Keratinocyte (primary cell): Measurements from ENCODE around the gene MRPS27. TPM values are rescaled to one million over a fixed set of nuclear protein-coding genes. Genes with fewer than 3 reads are reported as not detected.

Experiments used
- DNase-seq: peaks from one replicate; pipeline ENCODE4 v3.0.0-alpha.2; 2011; ENCODE audit warnings: low read depth, missing footprints, low spot score
- FAIRE-seq: peaks from 2 replicates; lab custom pipeline; 2011; peaks lifted over from hg19 to GRCh38; lab: Jason Lieb, UNC
- H2AFZ ChIP-seq: 2 replicates; pipeline ENCODE4 v1.6.0; 2012; ENCODE audit warnings: low read length, control low read depth, inconsistent platforms; ENCODE audit not compliant: control insufficient read depth
- H3K27ac ChIP-seq: 2 replicates; pipeline ENCODE4 v1.5.1; 2011; ENCODE audit warnings: low read length; ENCODE audit not compliant: control insufficient read depth, insufficient read depth
- H3K27me3 ChIP-seq: 3 replicates; pipeline ENCODE4 v1.6.0; 2011; ENCODE audit warnings: low read length; ENCODE audit not compliant: control insufficient read depth, insufficient read depth; ENCODE audit errors: extremely low read depth
- H3K36me3 ChIP-seq, 2 experiments: 2 replicates in 1 of 2; 3 replicates in 1 of 2; pipeline ENCODE4 v1.5.1; 2011; ENCODE audit warnings: low read length in 2 of 2, mild to moderate bottlenecking in 1 of 2; ENCODE audit not compliant: control insufficient read depth in 2 of 2, insufficient read depth in 2 of 2; ENCODE audit errors: extremely low read depth in 1 of 2
- H3K4me1 ChIP-seq: 3 replicates; pipeline ENCODE4 v1.5.1; 2011; ENCODE audit warnings: low read length; ENCODE audit not compliant: control insufficient read depth, insufficient read depth; ENCODE audit errors: extremely low read depth
- H3K4me2 ChIP-seq: 3 replicates; pipeline ENCODE4 v1.6.0; 2011; ENCODE audit warnings: low read depth, low read length; ENCODE audit not compliant: control insufficient read depth, insufficient read depth; ENCODE audit errors: extremely low read depth
- H3K4me3 ChIP-seq, 3 experiments: fragments of 200-600 bp in 1 of 3; sonication (generic) in 1 of 3; 2 replicates in 2 of 3; 3 replicates in 1 of 3; pipeline ENCODE4 v1.5.1; 2011 to 2016; ENCODE audit warnings: low read length in 3 of 3, mild to moderate bottlenecking in 3 of 3, control low read depth in 2 of 3, inconsistent platforms in 1 of 3, low read depth in 1 of 3, mixed read lengths in 1 of 3, mixed run types in 1 of 3, moderate library complexity in 1 of 3; ENCODE audit not compliant: control insufficient read depth in 2 of 3, insufficient read depth in 2 of 3; ENCODE audit errors: extremely low read depth in 1 of 3
- H3K79me2 ChIP-seq: 2 replicates; pipeline ENCODE4 v1.6.0; 2012; ENCODE audit warnings: low read length; ENCODE audit not compliant: control insufficient read depth, insufficient read depth
- H3K9ac ChIP-seq: 3 replicates; pipeline ENCODE4 v1.6.0; 2011; ENCODE audit warnings: low read length; ENCODE audit not compliant: control insufficient read depth, insufficient read depth; ENCODE audit errors: extremely low read depth
- H3K9me1 ChIP-seq: 3 replicates; pipeline ENCODE4 v1.6.0; 2011; ENCODE audit warnings: low read length; ENCODE audit not compliant: control insufficient read depth, insufficient read depth; ENCODE audit errors: extremely low read depth
- H3K9me3 ChIP-seq: 2 replicates; pipeline ENCODE4 v1.5.1; 2012; ENCODE audit warnings: low read depth, low read length; ENCODE audit not compliant: control insufficient read depth
- H4K20me1 ChIP-seq: 3 replicates; pipeline ENCODE4 v1.6.0; 2011; ENCODE audit warnings: low read length; ENCODE audit not compliant: control insufficient read depth, insufficient read depth; ENCODE audit errors: extremely low read depth
- CTCF ChIP-seq, 3 experiments: IDR thresholded peaks in 1 of 3; conservative IDR thresholded peaks in 1 of 3; optimal IDR thresholded peaks in 1 of 3; 2 replicates in 2 of 3; 3 replicates in 1 of 3; pipeline versions ENCODE3 to v1.5.1; 2011; ENCODE audit warnings: low read length in 3 of 3, mild to moderate bottlenecking in 3 of 3, moderate library complexity in 2 of 3, control low read depth in 1 of 3, inconsistent platforms in 1 of 3; ENCODE audit not compliant: insufficient read depth in 2 of 3; ENCODE audit errors: extremely low read depth in 1 of 3
- EZH2 ChIP-seq: IDR thresholded peaks from one replicate; pipeline ENCODE4 v1.6.1; 2012; ENCODE audit warnings: inconsistent platforms, mild to moderate bottlenecking, low read length, moderate library complexity
- dilution Hi-C: fragments of 300-500 bp; cut with MboI; formaldehyde crosslinking; loops from one replicate; pipeline ENCODE4 v1.7.0; 2020; ENCODE audit warnings: low sequenced_read_pairs; ENCODE audit not compliant: extremely low pct_ligation_motif_present
- polyA plus RNA-seq, 5 experiments: library from polyadenylated mRNA; depleted of rRNA in 3 of 5; stranded (reverse) in 3 of 5; stranded (forward) in 1 of 5; unstranded in 1 of 5; fragments of >200 nt; gene quantifications; 1 replicate in 1 of 5; 2 replicates in 3 of 5; 3 replicates in 1 of 5; pipeline versions ENCODE4 v1.2.1 to v1.2.3, GENCODE V29; 2011 to 2012; ENCODE audit warnings: missing spikeins in 2 of 5, low read depth in 1 of 5, low replicate concordance in 1 of 5

The MRPS27 gene
- polyA plus RNA-seq, 1 donor (not counting 4 experiments of a cell fraction or from before 2014, with no cell fraction given): 98.7 TPM

GRCh38 chr5:72232838-72233237, 87.2 kb downstream of the MRPS27 start:
- no peak for DNase-seq
- Histone ChIP-seq H3K79me2 (no peaks in the 10 kb centered on the region), H3K36me3 (peaks cover 4 to 12% of the 10 kb centered on the region in 2 experiments), H3K4me2 (peak overlapping the region; percentile 57), H3K27ac (no peak overlapping the region), H3K9me3 (no peaks in the 10 kb centered on the region), H2AFZ (no peak overlapping the region), H4K20me1 (no peaks in the 10 kb centered on the region), H3K9ac (no peak overlapping the region), H3K4me1 (peaks cover 38% of the 10 kb centered on the region), H3K4me3 (no peak overlapping the region), H3K9me1 (peaks cover 4% of the 10 kb centered on the region), H3K27me3 (no peaks in the 10 kb centered on the region)
- dilution Hi-C loops: no loop called here
- no peak for FAIRE-seq
- TF ChIP-seq CTCF (optimal IDR thresholded peaks at IDR 0.05 in 1 of 3, IDR thresholded peaks at IDR 0.05 in 1 of 3, conservative IDR thresholded peaks at IDR 0.05 in 1 of 3; ENCODE audit: extremely low read depth in 1 of 3, insufficient read depth in 2 of 3, low read length in 3 of 3): no peak
- TF ChIP-seq EZH2: no peak

GRCh38 chr5:72231991-72232703, 87.9 kb downstream of the MRPS27 start:
- no peak overlapping the region for H2AFZ ChIP-seq
- no peaks in the 10 kb centered on the region for H3K79me2 ChIP-seq
- H3K4me3 ChIP-seq: no peak overlapping the region
- H4K20me1 ChIP-seq: no peaks in the 10 kb centered on the region
- FAIRE-seq: peak; percentile 71
- H3K36me3 ChIP-seq: peaks cover 4 to 12% of the 10 kb centered on the region in 2 experiments
- peaks cover 38% of the 10 kb centered on the region for H3K4me1 ChIP-seq
- TF ChIP-seq CTCF (optimal IDR thresholded peaks at IDR 0.05 in 1 of 3, IDR thresholded peaks at IDR 0.05 in 1 of 3, conservative IDR thresholded peaks at IDR 0.05 in 1 of 3; ENCODE audit: extremely low read depth in 1 of 3, insufficient read depth in 2 of 3, low read length in 3 of 3) (no peak), EZH2 (no peak)
- H3K4me2 ChIP-seq: peak overlapping the region; percentile 57
- no peaks in the 10 kb centered on the region for H3K27me3 ChIP-seq
- H3K9me3 ChIP-seq: no peaks in the 10 kb centered on the region
- no peak overlapping the region for H3K9ac ChIP-seq
- no peak for DNase-seq
- H3K9me1 ChIP-seq: peaks cover 4% of the 10 kb centered on the region
- dilution Hi-C loops: no loop called here
- no peak overlapping the region for H3K27ac ChIP-seq
